GDM1 (cell line): Measurements from ENCODE around the gene TTLL12.

Experiments used
- DNase-seq: peaks from one replicate; lab custom pipeline; 2025; lab: John Stamatoyannopoulos, UW

Gene TTLL12

GRCh38 chr22:43213962-43214361, 27.0 kb upstream of the TTLL12 start:
- DNase-seq: no peak

- no peak for DNase-seq
Measured at GRCh38 chr22:43213051-43213450, 26.1 kb upstream of the TTLL12 start.

- DNase-seq: no peak
Measured at GRCh38 chr22:43212434-43212952, 25.6 kb upstream of the TTLL12 start.

GRCh38 chr22:43211941-43212433, 25.1 kb upstream of the TTLL12 start:
- DNase-seq: no peak

GRCh38 chr22:43210631-43211515, 23.9 kb upstream of the TTLL12 start:
- DNase-seq: no peak

GRCh38 chr22:43209971-43210370, 23.0 kb upstream of the TTLL12 start:
- no peak for DNase-seq

- no peak for DNase-seq
Measured at GRCh38 chr22:43209523-43209890, 22.6 kb upstream of the TTLL12 start.

- no peak for DNase-seq
Measured at GRCh38 chr22:43208703-43209522, 22.0 kb upstream of the TTLL12 start.

GRCh38 chr22:43207849-43208702, 21.1 kb upstream of the TTLL12 start:
- DNase-seq: no peak

GRCh38 chr22:43207386-43207785, 20.5 kb upstream of the TTLL12 start:
- no peak for DNase-seq

- no peak for DNase-seq
Measured at GRCh38 chr22:43206509-43207161, 19.7 kb upstream of the TTLL12 start.

- no peak for DNase-seq
Measured at GRCh38 chr22:43205748-43206508, 19.0 kb upstream of the TTLL12 start.

GRCh38 chr22:43205261-43205691, 18.3 kb upstream of the TTLL12 start:
- no peak for DNase-seq

- DNase-seq: no peak
Measured at GRCh38 chr22:43203471-43203981, 16.6 kb upstream of the TTLL12 start.

GRCh38 chr22:43202756-43203410, 15.9 kb upstream of the TTLL12 start:
- no peak for DNase-seq

- no peak for DNase-seq
Measured at GRCh38 chr22:43202326-43202725, 15.4 kb upstream of the TTLL12 start.

- DNase-seq: no peak
Measured at GRCh38 chr22:43201486-43202219, 14.7 kb upstream of the TTLL12 start.

GRCh38 chr22:43200555-43200954, 13.6 kb upstream of the TTLL12 start:
- no peak for DNase-seq

GRCh38 chr22:43200031-43200430, 13.1 kb upstream of the TTLL12 start:
- no peak for DNase-seq
